IMR-90 (cell line): ENCODE results near the gene ETV6. TPM values are rescaled to one million over a fixed set of nuclear protein-coding genes. Genes with fewer than 3 reads are reported as not detected.

Source experiments
- ATAC-seq: fragments of 200-7000 bp; cut with Tn5 transposase; 2 replicates; pipeline ENCODE4 v1.9.1; 2020; ENCODE audit warnings: low read depth, mild to moderate bottlenecking, moderate library complexity
- BruUV-seq: library from RNA; stranded (reverse); fragments of 400-500 nt; replicated peaks from 2 replicates; lab custom pipeline; 2021; lab: Mats Ljungman, UMichigan
- CTCF ChIA-PET: fragments of 300-600 bp; formaldehyde crosslinking; extraction: SDS; loops from one replicate; lab custom pipeline; 2021; ENCODE audit warnings: antibody characterized with exemption; lab: Yijun Ruan, JAX
- POLR2A ChIA-PET: fragments of 300-600 bp; sonication (Branson Sonifier 250); formaldehyde crosslinking; loops from one replicate; lab custom pipeline; 2022; ENCODE audit warnings: antibody characterized with exemption; ENCODE audit not compliant: unreplicated experiment; lab: Charles Lee
- DNase-seq: peaks from one replicate; pipeline ENCODE4 v3.0.0; 2013
- H2AFZ ChIP-seq: replicated peaks from 2 replicates; pipeline ENCODE3; 2013; ENCODE audit warnings: low read length, mild to moderate bottlenecking; ENCODE audit not compliant: poor library complexity
- H2AK5ac ChIP-seq: 2 replicates; pipeline ENCODE4 v1.6.1; 2013; ENCODE audit warnings: low read depth, low read length, inconsistent platforms
- H2AK9ac ChIP-seq: replicated peaks from 2 replicates; pipeline ENCODE3; 2013; ENCODE audit warnings: mild to moderate bottlenecking, low read depth, low read length, moderate library complexity; ENCODE audit not compliant: poor library complexity
- H2BK120ac ChIP-seq: 2 replicates; pipeline ENCODE4 v1.6.1; 2013; ENCODE audit warnings: low read depth, low read length, inconsistent platforms
- H2BK15ac ChIP-seq: 3 replicates; pipeline ENCODE4 v1.6.1; 2013; ENCODE audit warnings: low read depth, low read length, inconsistent platforms
- H2BK20ac ChIP-seq: 2 replicates; pipeline ENCODE4 v1.6.1; 2013; ENCODE audit warnings: low read depth, mild to moderate bottlenecking, inconsistent platforms, low read length, moderate library complexity
- H2BK5ac ChIP-seq: 2 replicates; pipeline ENCODE4 v1.6.1; 2013; ENCODE audit warnings: mild to moderate bottlenecking, low read depth, low read length, inconsistent platforms; ENCODE audit not compliant: poor library complexity, severe bottlenecking
- H3K14ac ChIP-seq: replicated peaks from 2 replicates; pipeline ENCODE4 v1.6.1; 2013; ENCODE audit warnings: low read depth, low read length, inconsistent platforms
- H3K18ac ChIP-seq: 2 replicates; pipeline ENCODE4 v1.6.1; 2013; ENCODE audit warnings: low read depth, low read length, control low read depth
- H3K23ac ChIP-seq: 2 replicates; pipeline ENCODE4 v1.6.1; 2013; ENCODE audit warnings: low read depth, low read length, inconsistent platforms
- H3K27ac ChIP-seq: 2 replicates; pipeline ENCODE4 v1.5.1; 2013; ENCODE audit warnings: mild to moderate bottlenecking, control low read depth, low read length; ENCODE audit not compliant: insufficient read depth
- H3K27me3 ChIP-seq: 2 replicates; pipeline ENCODE4 v1.6.1; 2013; ENCODE audit warnings: low read length; ENCODE audit not compliant: control insufficient read depth, insufficient read depth
- H3K36me3 ChIP-seq: 2 replicates; pipeline ENCODE4 v1.6.1; 2013; ENCODE audit warnings: low read length, mixed read lengths; ENCODE audit not compliant: control insufficient read depth, insufficient read depth
- H3K4ac ChIP-seq: 2 replicates; pipeline ENCODE4 v1.6.1; 2013; ENCODE audit warnings: low read depth, low read length, inconsistent platforms
- H3K4me1 ChIP-seq: 2 replicates; pipeline ENCODE4 v1.6.1; 2013; ENCODE audit warnings: low read length, mixed read lengths; ENCODE audit not compliant: control insufficient read depth, insufficient read depth
- H3K4me2 ChIP-seq: 2 replicates; pipeline ENCODE4 v1.6.1; 2013; ENCODE audit warnings: low read depth, mild to moderate bottlenecking, control low read depth, low read length, moderate library complexity
- H3K4me3 ChIP-seq: 2 replicates; pipeline ENCODE4 v1.5.1; 2013; ENCODE audit warnings: low read depth, mild to moderate bottlenecking, control low read depth, low read length, moderate library complexity; ENCODE audit not compliant: insufficient read depth
- H3K56ac ChIP-seq: 2 replicates; pipeline ENCODE4 v1.6.1; 2013; ENCODE audit warnings: low read length, inconsistent platforms; ENCODE audit not compliant: insufficient read depth; ENCODE audit errors: extremely low read depth
- H3K79me1 ChIP-seq, 2 experiments: 2 replicates each; pipeline ENCODE4 v1.6.1; 2013; ENCODE audit warnings: low read length in 2 of 2, inconsistent platforms in 1 of 2, low read depth in 1 of 2
- H3K9ac ChIP-seq: 2 replicates; pipeline ENCODE4 v1.6.1; 2013; ENCODE audit warnings: low read depth, low read length, control low read depth
- H3K9me1 ChIP-seq: 2 replicates; pipeline ENCODE4 v1.6.1; 2013; ENCODE audit warnings: low read length, inconsistent platforms; ENCODE audit not compliant: insufficient read depth
- H3K9me3 ChIP-seq: 2 replicates; pipeline ENCODE4 v1.6.1; 2013; ENCODE audit warnings: low read length; ENCODE audit not compliant: control insufficient read depth, insufficient read depth
- H4K20me1 ChIP-seq: 2 replicates; pipeline ENCODE4 v1.6.1; 2013; ENCODE audit warnings: low read length, inconsistent platforms; ENCODE audit not compliant: insufficient read depth
- H4K5ac ChIP-seq: 2 replicates; pipeline ENCODE4 v1.6.1; 2013; ENCODE audit warnings: mild to moderate bottlenecking, low read depth, low read length, control low read depth
- H4K8ac ChIP-seq, 2 experiments: 2 replicates each; pipeline ENCODE4 v1.6.1; 2013; ENCODE audit warnings: low read depth in 2 of 2, low read length in 2 of 2, control low read depth in 1 of 2, inconsistent platforms in 1 of 2
- H4K91ac ChIP-seq: 2 replicates; pipeline ENCODE4 v1.6.1; 2013; ENCODE audit warnings: low read depth, low read length, inconsistent platforms; ENCODE audit not compliant: insufficient read depth
- BHLHE40 ChIP-seq: fragments of 150-350 bp; IDR thresholded peaks from 2 replicates; pipeline ENCODE4 v1.6.1; 2016; ENCODE audit warnings: mild to moderate bottlenecking, low read depth, low read length
- CTCF ChIP-seq: conservative IDR thresholded peaks from 2 replicates; pipeline ENCODE4 v1.5.1; 2012; ENCODE audit warnings: mild to moderate bottlenecking, low read depth, low read length, improper control_type of control experiment
- MAFK ChIP-seq: IDR thresholded peaks from 2 replicates; pipeline ENCODE4 v1.6.1; 2012; ENCODE audit warnings: low read depth, low read length, improper control_type of control experiment
- MXI1 ChIP-seq: IDR thresholded peaks from 2 replicates; pipeline ENCODE4 v1.6.1; 2012; ENCODE audit warnings: low read depth, mild to moderate bottlenecking, low read length, moderate library complexity, borderline replicate concordance
- NFE2L2 ChIP-seq: fragments of 150-350 bp; IDR thresholded peaks from 2 replicates; pipeline ENCODE4 v1.6.1; 2016; ENCODE audit warnings: low read depth, mild to moderate bottlenecking, low read length
- RFX5 ChIP-seq: IDR thresholded peaks from 2 replicates; pipeline ENCODE4 v1.8.0; 2012; ENCODE audit warnings: low read depth, mild to moderate bottlenecking, low read length, moderate library complexity
- SMC3 ChIP-seq: fragments of 150-350 bp; IDR thresholded peaks from 2 replicates; pipeline ENCODE4 v1.6.1; 2016; ENCODE audit warnings: low read depth, mild to moderate bottlenecking, antibody characterized with exemption, low read length, moderate library complexity
- WGBS, 2 experiments: methylation state at CpG; one replicate each; pipeline versions ENCODE4 v1.1.5 to v1.1.7; 2013; ENCODE audit warnings: missing lambda C conversion rate in 2 of 2; ENCODE audit not compliant: insufficient read length in 1 of 2; ENCODE audit errors: extremely low coverage in 2 of 2; 5-methylcytosine and 5-hydroxymethylcytosine counted together
- dilution Hi-C: fragments of 300-500 bp; cut with HindIII; formaldehyde crosslinking; loops from one replicate; pipeline ENCODE4 v1.14.3; 2018; ENCODE audit warnings: low sequenced_read_pairs; ENCODE audit not compliant: unreplicated experiment
- in situ Hi-C: fragments of 300-500 bp; cut with MboI; formaldehyde crosslinking; loops from 3 replicates; pipeline ENCODE4 v1.14.3; 2019; ENCODE audit warnings: low sequenced_read_pairs, inconsistent platforms, mixed read lengths
- intact Hi-C: fragments of 100-400 bp; cut with micrococcal nuclease; formaldehyde crosslinking; loops from 2 replicates; pipeline ENCODE4 v1.10.0; 2022
- polyA plus RNA-seq, 3 experiments: library from polyadenylated mRNA; depleted of rRNA; stranded (reverse); fragments of >200 nt; gene quantifications; 2 replicates each; pipeline ENCODE4 v1.2.3, GENCODE V29; 2012; ENCODE audit warnings: low replicate concordance in 1 of 3
- total RNA-seq: library from RNA; depleted of rRNA; stranded (reverse); fragments of >200 nt; gene quantifications from 2 replicates; pipeline ENCODE4 v1.2.3, GENCODE V29; 2012

Gene ETV6
- total and polyA plus RNA-seq, 2 of the 4 experiments (the other 2 are of a cell fraction), result 8.4 to 9.9 TPM

GRCh38 chr12:11846488-11846887 lies 197.0 kb downstream of the ETV6 start:
- H4K91ac ChIP-seq, result no peak overlapping the region
- H2AK9ac ChIP-seq, result no peak overlapping the region
- intact Hi-C loops, result no loop called here
- H3K23ac ChIP-seq, result no peak overlapping the region
- no peak overlapping the region for H3K9ac ChIP-seq
- H3K4me1 ChIP-seq, result no peaks in the 10 kb centered on the region
- no peak overlapping the region for H4K5ac ChIP-seq
- peaks cover 6 to 31% of the 10 kb centered on the region in 2 experiments for H3K79me1 ChIP-seq
- peaks cover 9% of the 10 kb centered on the region for H3K9me1 ChIP-seq
- no TSS peak for BruUV-seq
- no peak for ATAC-seq
- H3K9me3 ChIP-seq, result no peaks in the 10 kb centered on the region
- no peak overlapping the region for H2AK5ac ChIP-seq
- no peak for DNase-seq
- H2BK15ac ChIP-seq, result no peak overlapping the region
- no peak overlapping the region for H3K27ac ChIP-seq
- H2BK120ac ChIP-seq, result no peak overlapping the region
- no peak overlapping the region for H3K4me2 ChIP-seq
- H3K14ac ChIP-seq, result no peak overlapping the region
- no CpG with 5 or more reads among the region's 4 CpGs for WGBS, 2 experiments
- no peak overlapping the region for H3K4ac ChIP-seq
- peaks cover 31% of the 10 kb centered on the region for H3K36me3 ChIP-seq
- H3K56ac ChIP-seq, result no peak overlapping the region
- H3K4me3 ChIP-seq, result no peak overlapping the region
- ChIA-PET CTCF (no interaction called here), POLR2A (no interaction called here)
- dilution Hi-C loops, result no loop called here
- no peak overlapping the region for H2AFZ ChIP-seq
- H2BK5ac ChIP-seq, result no peak overlapping the region
- no peaks in the 10 kb centered on the region for H4K20me1 ChIP-seq
- in situ Hi-C loops, result no loop called here
- no peak overlapping the region for H3K18ac ChIP-seq
- H2BK20ac ChIP-seq, result no peak overlapping the region
- no peaks in the 10 kb centered on the region for H3K27me3 ChIP-seq
- TF ChIP-seq MAFK, result no peak
- TF ChIP-seq BHLHE40, result no peak
- no peak for TF ChIP-seq SMC3
- no peak for TF ChIP-seq NFE2L2
- TF ChIP-seq CTCF, result no peak
- no peak for TF ChIP-seq RFX5
- no peak for TF ChIP-seq MXI1
- no peak overlapping the region for H4K8ac ChIP-seq
